ENCODE data around the gene ADCY6.

Gene ADCY6

GRCh38 chr12:48716493-48717251, 72.2 kb downstream of the ADCY6 start, which contains the start of gene CCNT1:
Gene CCNT1 (minus strand): TSS chr12:48716707. CDS start chr12:48716675, 32 bp downstream.
- DNase-seq = peak; percentile 99
- Histone ChIP-seq H2AFZ (ENCODE audit: low read depth, low read length) (peak within 1 kb of the TSS; percentile 91), H3K4me3 (ENCODE audit: low read depth in 1 of 2, low read length in 2 of 2) (peak within 1 kb of the TSS; percentile 85 to 92), H3K4me1 (ENCODE audit: insufficient read depth, low read length) (peaks cover 43% of the 10 kb centered on the region), H3K27ac (ENCODE audit: low read length) (peak within 1 kb of the TSS; percentile 95), H3K9ac (ENCODE audit: low read depth, low read length) (peak within 1 kb of the TSS; percentile 90), H3K9me3 (ENCODE audit: insufficient read depth, low read length, severe bottlenecking) (peaks cover 7% of the 10 kb centered on the region), H3K27me3 (ENCODE audit: insufficient read depth, low read length, poor library complexity) (no peaks in the 10 kb centered on the region), H4K20me1 (ENCODE audit: insufficient read depth, low read length) (peaks cover 40% of the 10 kb centered on the region; the same call in 1 of the 2 replicates), H3K79me2 (ENCODE audit: insufficient read depth, low read length) (peaks cover 53% of the 10 kb centered on the region), H3K36me3 (ENCODE audit: insufficient read depth, low read length) (peaks cover 39% of the 10 kb centered on the region), H3K4me2 (ENCODE audit: insufficient read depth, low read length) (peak within 1 kb of the TSS; percentile 97)
- TF ChIP-seq EZH2 (IDR thresholded peaks at IDR 0.05; ENCODE audit: borderline replicate concordance, low read depth, low read length, severe bottlenecking) (no peak), CTCF (IDR thresholded peaks at IDR 0.05; ENCODE audit: borderline replicate concordance, extremely low read depth, low read length, poor library complexity, severe bottlenecking) (peak; percentile 3)
- ATAC-seq (ENCODE audit: insufficient read depth, low read depth) = peak; percentile 94

All from DND-41 (cell line).